DND-41 (cell line): ENCODE results near the gene WDFY3.

Source experiments
- ATAC-seq: fragments of 200-7000 bp; cut with Tn5 transposase; 3 replicates; pipeline ENCODE4 v1.9.1; 2021; ENCODE audit warnings: low read depth; ENCODE audit not compliant: insufficient read depth
- DNase-seq: peaks from one replicate; pipeline ENCODE4 v3.0.0-alpha.2; 2020
- H2AFZ ChIP-seq: 2 replicates; pipeline ENCODE4 v1.6.0; 2012; ENCODE audit warnings: low read depth, low read length
- H3K27ac ChIP-seq: 2 replicates; pipeline ENCODE4 v1.5.1; 2012; ENCODE audit warnings: low read length, inconsistent platforms
- H3K27me3 ChIP-seq: fragments of 200-600 bp; sonication (generic); 2 replicates; pipeline ENCODE4 v1.6.0; 2012; ENCODE audit warnings: low read length, mild to moderate bottlenecking, inconsistent platforms; ENCODE audit not compliant: insufficient read depth, poor library complexity
- H3K36me3 ChIP-seq: 2 replicates; pipeline ENCODE4 v1.5.1; 2012; ENCODE audit warnings: low read length, inconsistent platforms; ENCODE audit not compliant: insufficient read depth
- H3K4me1 ChIP-seq: 2 replicates; pipeline ENCODE4 v1.5.1; 2012; ENCODE audit warnings: mild to moderate bottlenecking, low read length; ENCODE audit not compliant: insufficient read depth
- H3K4me2 ChIP-seq: 2 replicates; pipeline ENCODE4 v1.6.0; 2012; ENCODE audit warnings: mild to moderate bottlenecking, moderate library complexity, low read length, inconsistent platforms; ENCODE audit not compliant: insufficient read depth
- H3K4me3 ChIP-seq, 2 experiments: fragments of 200-600 bp in 1 of 2; shearing (Covaris generic) in 1 of 2; 2 replicates each; pipeline ENCODE4 v1.5.1; 2012 to 2016; ENCODE audit warnings: inconsistent platforms in 2 of 2, low read length in 2 of 2, mild to moderate bottlenecking in 2 of 2, low read depth in 1 of 2, moderate library complexity in 1 of 2
- H3K79me2 ChIP-seq: 2 replicates; pipeline ENCODE4 v1.6.0; 2012; ENCODE audit warnings: low read length, inconsistent platforms; ENCODE audit not compliant: insufficient read depth
- H3K9ac ChIP-seq: 2 replicates; pipeline ENCODE4 v1.6.0; 2012; ENCODE audit warnings: low read depth, mild to moderate bottlenecking, inconsistent platforms, low read length, moderate library complexity
- H3K9me3 ChIP-seq: 2 replicates; pipeline ENCODE4 v1.5.1; 2012; ENCODE audit warnings: low read length, moderate library complexity, mild to moderate bottlenecking, inconsistent platforms; ENCODE audit not compliant: insufficient read depth, severe bottlenecking
- H4K20me1 ChIP-seq: 2 replicates; pipeline ENCODE4 v1.6.0; 2012; ENCODE audit warnings: low read length; ENCODE audit not compliant: insufficient read depth
- CTCF ChIP-seq: IDR thresholded peaks from 2 replicates; pipeline ENCODE4 v1.5.1; 2012; ENCODE audit warnings: borderline replicate concordance, low read length, moderate library complexity, mild to moderate bottlenecking; ENCODE audit not compliant: poor library complexity, severe bottlenecking; ENCODE audit errors: extremely low read depth
- EZH2 ChIP-seq: IDR thresholded peaks from 3 replicates; pipeline ENCODE4 v1.6.1; 2012; ENCODE audit warnings: borderline replicate concordance, low read depth, mild to moderate bottlenecking, moderate library complexity, low read length, inconsistent platforms; ENCODE audit not compliant: severe bottlenecking

WDFY3 gene

GRCh38 chr4:84905646-84906045 is 60.8 kb downstream of the WDFY3 start:
- TF ChIP-seq EZH2, result no peak
- no peak for TF ChIP-seq CTCF
- Histone ChIP-seq H3K4me1 (no peaks in the 10 kb centered on the region), H3K36me3 (no peaks in the 10 kb centered on the region), H3K79me2 (no peaks in the 10 kb centered on the region), H3K9me3 (no peaks in the 10 kb centered on the region), H3K27ac (no peak overlapping the region), H2AFZ (no peak overlapping the region), H4K20me1 (no peaks in the 10 kb centered on the region), H3K4me3 (no peak overlapping the region), H3K27me3 (no peaks in the 10 kb centered on the region), H3K9ac (no peak overlapping the region), H3K4me2 (no peak overlapping the region)
- DNase-seq (no peak), ATAC-seq (no peak)

DNA sequence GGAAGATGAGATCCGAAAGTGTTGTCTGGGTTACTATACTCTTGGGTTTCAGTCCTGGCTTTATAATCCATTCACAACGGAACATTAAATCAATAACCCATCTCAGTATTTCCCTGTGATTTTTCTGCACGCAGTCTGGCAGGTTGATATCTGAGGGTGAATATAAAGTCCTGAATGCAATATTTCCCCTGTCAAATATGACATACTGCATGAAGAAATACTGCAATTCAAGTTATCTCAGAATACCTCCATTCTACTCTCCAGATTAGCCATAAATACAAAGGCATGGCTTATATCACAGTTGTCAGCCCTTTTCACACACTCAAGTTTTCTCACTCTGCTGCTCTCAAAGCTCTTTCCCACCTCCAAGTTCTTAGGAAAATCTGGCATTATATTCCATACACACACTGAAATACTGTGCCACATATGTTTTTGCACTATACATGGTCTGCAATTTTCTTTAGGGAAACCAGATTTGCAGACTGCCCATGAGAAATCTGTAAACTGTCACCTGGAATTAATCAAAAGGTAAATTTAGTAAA is 64.7 kb downstream of the WDFY3 start:
- Histone ChIP-seq H3K79me2 (no peaks in the 10 kb centered on the region), H3K4me3 (no peak overlapping the region), H2AFZ (no peak overlapping the region), H3K9ac (no peak overlapping the region), H3K9me3 (no peaks in the 10 kb centered on the region), H3K36me3 (no peaks in the 10 kb centered on the region), H3K27ac (no peak overlapping the region), H4K20me1 (no peaks in the 10 kb centered on the region), H3K4me1 (no peaks in the 10 kb centered on the region), H3K4me2 (no peak overlapping the region), H3K27me3 (no peaks in the 10 kb centered on the region)
- DNase-seq (no peak), ATAC-seq (no peak)
- TF ChIP-seq EZH2 (no peak), CTCF (no peak)

DNA sequence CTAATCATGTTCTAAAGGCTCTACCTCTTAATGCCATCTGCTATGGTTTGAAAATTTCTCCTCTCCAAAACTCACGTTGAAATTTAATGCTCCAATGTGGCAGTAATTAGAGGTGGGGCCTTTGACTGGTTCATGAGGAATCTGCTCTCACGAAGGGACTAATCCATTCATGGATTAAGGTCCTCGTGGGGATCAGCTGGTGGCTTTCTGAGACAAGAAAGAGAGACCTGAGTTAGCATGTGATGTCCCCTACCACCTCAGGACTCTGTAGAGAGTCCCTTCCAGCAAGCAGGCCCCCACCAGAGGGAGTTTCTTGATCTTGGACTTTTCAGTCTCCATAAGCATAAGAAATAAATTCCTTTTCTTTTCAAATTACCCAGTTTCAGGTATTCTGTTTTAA is 65.3 kb downstream of the WDFY3 start:
- H4K20me1 ChIP-seq, result no peaks in the 10 kb centered on the region
- no peaks in the 10 kb centered on the region for H3K4me1 ChIP-seq
- H3K27me3 ChIP-seq, result no peaks in the 10 kb centered on the region
- no peak overlapping the region for H3K4me2 ChIP-seq
- H3K79me2 ChIP-seq, result no peaks in the 10 kb centered on the region
- no peak for DNase-seq
- no peak overlapping the region for H3K9ac ChIP-seq
- TF ChIP-seq EZH2, result no peak
- no peak for TF ChIP-seq CTCF
- ATAC-seq, result no peak
- no peak overlapping the region for H3K27ac ChIP-seq
- no peak overlapping the region for H3K4me3 ChIP-seq
- H2AFZ ChIP-seq, result no peak overlapping the region
- H3K9me3 ChIP-seq, result no peaks in the 10 kb centered on the region
- no peaks in the 10 kb centered on the region for H3K36me3 ChIP-seq

DNA sequence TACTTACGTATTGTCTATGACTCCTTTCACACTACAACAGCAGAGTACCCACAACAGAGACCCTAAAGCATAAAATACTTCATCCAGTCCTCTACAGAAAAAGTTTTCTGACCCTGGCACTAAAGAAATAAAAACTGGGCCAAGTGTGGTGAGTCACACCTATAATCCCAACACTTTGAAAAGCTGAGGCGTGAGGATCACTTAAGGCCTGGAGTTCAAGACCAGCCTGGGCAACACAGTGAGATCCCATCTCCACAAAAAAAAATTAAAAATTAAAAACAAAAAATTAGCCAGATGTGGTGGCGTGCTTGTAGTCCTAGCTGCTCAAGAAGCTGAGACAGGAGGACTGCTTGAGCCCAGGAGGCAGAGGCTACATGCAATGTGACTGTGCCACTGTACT is 66.9 kb downstream of the WDFY3 start:
- no peak for ATAC-seq
- Histone ChIP-seq H3K36me3 (no peaks in the 10 kb centered on the region), H3K4me1 (no peaks in the 10 kb centered on the region), H3K9me3 (no peaks in the 10 kb centered on the region), H4K20me1 (no peaks in the 10 kb centered on the region), H2AFZ (no peak overlapping the region), H3K79me2 (no peaks in the 10 kb centered on the region), H3K4me3 (no peak overlapping the region), H3K27ac (no peak overlapping the region), H3K4me2 (no peak overlapping the region), H3K9ac (no peak overlapping the region), H3K27me3 (no peaks in the 10 kb centered on the region)
- DNase-seq, result no peak
- no peak for TF ChIP-seq CTCF
- no peak for TF ChIP-seq EZH2
